ENCODE measurements around the gene MPP1. TPM values are rescaled to one million over a fixed set of nuclear protein-coding genes. Genes with fewer than 3 reads are reported as not detected.

MPP1 gene
- total and polyA plus RNA-seq, 9 of the 15 experiments (the other 6 are each of a cell fraction or from before 2014, with no cell fraction given): 227 to 395 (median 283) TPM

DNA sequence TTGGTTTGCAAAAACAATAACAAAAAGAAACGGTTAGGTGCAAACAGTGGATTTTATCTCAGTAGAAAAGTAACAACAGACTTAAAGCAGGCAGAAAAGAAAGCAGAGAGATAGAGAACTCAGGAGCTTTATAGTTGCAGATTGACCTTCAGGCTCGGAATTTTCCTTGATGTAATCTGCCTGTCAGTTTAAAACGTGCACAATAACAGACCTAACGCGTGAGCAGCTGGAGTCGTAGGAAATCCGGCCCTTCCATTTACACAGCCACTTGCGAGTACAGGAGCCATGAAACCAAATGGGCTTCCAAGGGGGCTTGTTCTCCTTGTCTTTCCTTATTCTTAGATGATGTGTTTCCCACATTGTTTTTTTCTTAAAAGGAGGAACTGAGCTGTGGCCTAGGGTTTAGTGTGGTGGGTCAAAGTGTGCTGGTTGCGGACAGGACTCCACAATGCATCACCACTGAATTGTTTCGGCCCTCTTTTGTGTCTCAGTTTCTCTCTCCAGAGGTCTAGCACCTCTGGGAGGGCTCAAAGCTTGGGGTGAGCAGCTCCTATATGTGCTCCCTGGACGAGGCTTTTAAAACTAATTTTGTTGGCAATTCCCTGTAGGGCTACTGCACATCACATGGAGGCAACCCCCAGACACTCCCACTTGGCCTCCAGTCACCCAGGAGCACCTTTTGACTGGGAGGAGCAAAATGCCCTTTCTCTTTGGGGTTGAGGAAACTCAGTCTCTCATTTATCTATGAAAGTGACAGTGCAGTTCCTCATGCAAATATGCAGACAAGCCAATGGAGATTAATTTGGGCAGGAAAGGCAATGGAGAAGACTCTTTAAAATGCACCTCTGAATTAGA is 13.9 kb upstream of the MPP1 start (continued):
- TF ChIP-seq, protein P1, sequence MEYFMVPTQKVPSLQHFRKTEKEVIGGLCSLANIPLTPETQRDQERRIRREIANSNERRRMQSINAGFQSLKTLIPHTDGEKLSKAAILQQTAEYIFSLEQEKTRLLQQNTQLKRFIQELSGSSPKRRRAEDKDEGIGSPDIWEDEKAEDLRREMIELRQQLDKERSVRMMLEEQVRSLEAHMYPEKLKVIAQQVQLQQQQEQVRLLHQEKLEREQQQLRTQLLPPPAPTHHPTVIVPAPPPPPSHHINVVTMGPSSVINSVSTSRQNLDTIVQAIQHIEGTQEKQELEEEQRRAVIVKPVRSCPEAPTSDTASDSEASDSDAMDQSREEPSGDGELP (CRISPR knock-in tag; IDR thresholded peaks at IDR 0.05; ENCODE audit: borderline replicate concordance): peak; percentile 37
- TF ChIP-seq SRSF3 (IDR thresholded peaks at IDR 0.05; ENCODE audit: insufficient read depth, low read length) (no peak), ZNF212 (CRISPR knock-in tag; IDR thresholded peaks at IDR 0.05) (no peak), ZNF766 (CRISPR knock-in tag; conservative IDR thresholded peaks at IDR 0.05) (no peak), EZH2 (IDR thresholded peaks at IDR 0.05; ENCODE audit: borderline replicate concordance, low read depth, low read length) (no peak), CHD2 (IDR thresholded peaks at IDR 0.05; ENCODE audit: low read depth, low read length) (no peak), HEY1 (CRISPR knock-in tag; IDR thresholded peaks at IDR 0.05; ENCODE audit: borderline replicate concordance) (no peak), ZNF274 (IDR thresholded peaks at IDR 0.05; ENCODE audit: borderline replicate concordance, low read depth, low read length) (no peak), ESRRA (IDR thresholded peaks at IDR 0.05; ENCODE audit: borderline replicate concordance, low read depth) (peak; percentile 92), TCFL5 (CRISPR knock-in tag; conservative IDR thresholded peaks at IDR 0.05) (no peak), TBP (optimal IDR thresholded peaks at IDR 0.05; ENCODE audit: low read depth, low read length) (no peak), NFATC3 (IDR thresholded peaks at IDR 0.05) (no peak), L3MBTL2 (IDR thresholded peaks at IDR 0.05) (0 out of 2 replicates have a peak, but pooled peaks have one; percentile 5)
- TF ChIP-seq, protein P2, sequence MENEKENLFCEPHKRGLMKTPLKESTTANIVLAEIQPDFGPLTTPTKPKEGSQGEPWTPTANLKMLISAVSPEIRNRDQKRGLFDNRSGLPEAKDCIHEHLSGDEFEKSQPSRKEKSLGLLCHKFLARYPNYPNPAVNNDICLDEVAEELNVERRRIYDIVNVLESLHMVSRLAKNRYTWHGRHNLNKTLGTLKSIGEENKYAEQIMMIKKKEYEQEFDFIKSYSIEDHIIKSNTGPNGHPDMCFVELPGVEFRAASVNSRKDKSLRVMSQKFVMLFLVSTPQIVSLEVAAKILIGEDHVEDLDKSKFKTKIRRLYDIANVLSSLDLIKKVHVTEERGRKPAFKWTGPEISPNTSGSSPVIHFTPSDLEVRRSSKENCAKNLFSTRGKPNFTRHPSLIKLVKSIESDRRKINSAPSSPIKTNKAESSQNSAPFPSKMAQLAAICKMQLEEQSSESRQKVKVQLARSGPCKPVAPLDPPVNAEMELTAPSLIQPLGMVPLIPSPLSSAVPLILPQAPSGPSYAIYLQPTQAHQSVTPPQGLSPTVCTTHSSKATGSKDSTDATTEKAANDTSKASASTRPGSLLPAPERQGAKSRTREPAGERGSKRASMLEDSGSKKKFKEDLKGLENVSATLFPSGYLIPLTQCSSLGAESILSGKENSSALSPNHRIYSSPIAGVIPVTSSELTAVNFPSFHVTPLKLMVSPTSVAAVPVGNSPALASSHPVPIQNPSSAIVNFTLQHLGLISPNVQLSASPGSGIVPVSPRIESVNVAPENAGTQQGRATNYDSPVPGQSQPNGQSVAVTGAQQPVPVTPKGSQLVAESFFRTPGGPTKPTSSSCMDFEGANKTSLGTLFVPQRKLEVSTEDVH (IDR thresholded peaks at IDR 0.05; ENCODE audit: low read depth, partially characterized antibody): no peak
- TF ChIP-seq, protein P3, sequence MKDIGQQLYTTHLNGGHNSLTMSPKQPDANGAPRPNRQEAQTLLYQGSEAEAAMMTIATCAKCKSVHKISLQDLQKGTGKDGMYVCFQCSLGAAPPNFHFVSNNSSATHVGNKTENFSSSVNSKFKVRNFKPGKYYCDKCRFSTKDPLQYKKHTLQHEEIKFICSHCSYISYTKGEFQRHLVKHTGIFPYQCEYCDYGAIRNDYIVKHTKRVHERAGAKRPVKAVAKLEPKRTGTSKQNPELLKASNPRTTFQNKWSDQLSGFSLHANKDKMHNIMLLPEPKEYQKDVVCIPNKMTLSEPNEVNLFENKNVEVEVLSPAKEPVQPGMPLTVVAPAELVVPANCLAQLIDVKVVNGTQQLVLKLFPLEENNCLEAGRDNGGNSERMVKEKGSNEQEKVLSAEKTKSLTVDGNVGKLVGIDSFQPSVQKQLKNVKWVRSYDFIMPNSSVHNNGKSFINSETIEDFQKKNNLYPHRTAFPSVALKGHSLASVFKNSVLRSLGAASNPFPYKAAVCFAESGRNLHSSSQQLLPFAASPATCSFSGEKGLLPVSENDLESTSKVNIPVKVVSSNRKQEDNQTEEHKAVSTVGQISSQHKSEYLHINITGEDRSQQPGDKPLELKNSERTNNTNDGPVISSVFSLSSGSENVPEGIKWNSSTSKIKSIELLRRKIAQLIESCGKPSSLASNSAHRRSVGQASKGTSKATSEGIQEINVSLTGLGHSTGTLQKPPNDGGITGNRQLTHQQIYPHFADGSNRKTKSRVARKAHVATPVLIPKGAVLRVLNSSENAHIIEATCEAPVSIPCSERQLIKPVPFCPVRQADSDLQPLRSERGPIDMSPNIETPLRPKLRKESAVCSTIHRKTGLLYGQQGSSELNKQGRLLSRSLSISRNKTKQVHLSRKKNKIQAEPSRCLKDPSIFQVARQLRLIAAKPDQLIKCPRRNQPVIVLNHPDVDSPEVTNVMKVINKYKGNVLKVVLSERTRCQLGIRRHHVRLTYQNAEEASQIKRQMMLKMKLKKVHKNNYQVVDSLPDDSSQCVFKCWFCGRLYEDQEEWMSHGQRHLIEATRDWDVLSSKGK (CRISPR knock-in tag; IDR thresholded peaks at IDR 0.05): no peak
- TF ChIP-seq, protein P4, sequence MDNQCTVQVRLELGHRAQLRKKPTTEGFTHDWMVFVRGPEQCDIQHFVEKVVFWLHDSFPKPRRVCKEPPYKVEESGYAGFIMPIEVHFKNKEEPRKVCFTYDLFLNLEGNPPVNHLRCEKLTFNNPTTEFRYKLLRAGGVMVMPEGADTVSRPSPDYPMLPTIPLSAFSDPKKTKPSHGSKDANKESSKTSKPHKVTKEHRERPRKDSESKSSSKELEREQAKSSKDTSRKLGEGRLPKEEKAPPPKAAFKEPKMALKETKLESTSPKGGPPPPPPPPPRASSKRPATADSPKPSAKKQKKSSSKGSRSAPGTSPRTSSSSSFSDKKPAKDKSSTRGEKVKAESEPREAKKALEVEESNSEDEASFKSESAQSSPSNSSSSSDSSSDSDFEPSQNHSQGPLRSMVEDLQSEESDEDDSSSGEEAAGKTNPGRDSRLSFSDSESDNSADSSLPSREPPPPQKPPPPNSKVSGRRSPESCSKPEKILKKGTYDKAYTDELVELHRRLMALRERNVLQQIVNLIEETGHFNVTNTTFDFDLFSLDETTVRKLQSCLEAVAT (IDR thresholded peaks at IDR 0.05): peak in 1 of 2 experiments; percentile 60; a peak in 2 of 4 replicates
- TF ChIP-seq, protein P5, sequence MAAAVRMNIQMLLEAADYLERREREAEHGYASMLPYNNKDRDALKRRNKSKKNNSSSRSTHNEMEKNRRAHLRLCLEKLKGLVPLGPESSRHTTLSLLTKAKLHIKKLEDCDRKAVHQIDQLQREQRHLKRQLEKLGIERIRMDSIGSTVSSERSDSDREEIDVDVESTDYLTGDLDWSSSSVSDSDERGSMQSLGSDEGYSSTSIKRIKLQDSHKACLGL (CRISPR knock-in tag; IDR thresholded peaks at IDR 0.05; ENCODE audit: borderline replicate concordance, poor library complexity, severe bottlenecking): no peak
